MCF 10A (cell line): ENCODE measurements around the gene PROKR2. TPM values are rescaled to one million over a fixed set of nuclear protein-coding genes. Genes with fewer than 3 reads are reported as not detected.

ENCODE experiments used
- BruUV-seq: library from RNA; stranded (reverse); fragments of 400-500 nt; replicated peaks from 2 replicates; lab custom pipeline; 2021; lab: Mats Ljungman, UMichigan
- CTCF ChIA-PET: fragments of 300-600 bp; sonication (Branson Sonifier 250); formaldehyde crosslinking; extraction: SDS; loops from one replicate; lab custom pipeline; 2021; ENCODE audit warnings: antibody characterized with exemption, inconsistent platforms; lab: Yijun Ruan, JAX
- POLR2A ChIA-PET: fragments of 300-600, 350-650 bp; sonication (Branson Sonifier 250); formaldehyde crosslinking; extraction: SDS; loops from one replicate; lab custom pipeline; 2020; ENCODE audit warnings: antibody characterized with exemption, inconsistent platforms; lab: Yijun Ruan, JAX
- DNase-seq: peaks from one replicate; pipeline ENCODE4 v3.0.0-alpha.2; 2018; ENCODE audit not compliant: unreplicated experiment
- H3K27ac Mint-ChIP-seq: one replicate; pipeline ENCODE4 v1.8.0; 2022; ENCODE audit warnings: mild to moderate bottlenecking, low read depth, mixed read lengths; ENCODE audit not compliant: unreplicated experiment
- H3K27me3 Mint-ChIP-seq: one replicate; pipeline ENCODE4 v1.8.0; 2022; ENCODE audit warnings: mixed read lengths; ENCODE audit not compliant: insufficient read depth, unreplicated experiment
- H3K36me3 Mint-ChIP-seq: one replicate; pipeline ENCODE4 v1.8.0; 2022; ENCODE audit warnings: mild to moderate bottlenecking, moderate library complexity, mixed read lengths; ENCODE audit not compliant: insufficient read depth, unreplicated experiment
- H3K4me1 Mint-ChIP-seq: one replicate; pipeline ENCODE4 v1.8.0; 2022; ENCODE audit warnings: mixed read lengths; ENCODE audit not compliant: insufficient read depth, unreplicated experiment
- H3K4me3 Mint-ChIP-seq: one replicate; pipeline ENCODE4 v1.8.0; 2022; ENCODE audit warnings: mild to moderate bottlenecking, moderate library complexity, mixed read lengths; ENCODE audit not compliant: unreplicated experiment
- H3K9me3 Mint-ChIP-seq: one replicate; pipeline ENCODE4 v1.8.0; 2022; ENCODE audit warnings: mixed read lengths; ENCODE audit not compliant: unreplicated experiment
- CTCF ChIP-seq: fragments of 200-600 bp; IDR thresholded peaks from one replicate; pipeline ENCODE4 v1.8.0; 2022; ENCODE audit warnings: antibody characterized with exemption, mild to moderate bottlenecking; ENCODE audit not compliant: unreplicated experiment
- intact Hi-C: fragments of 100-400 bp; cut with micrococcal nuclease; formaldehyde crosslinking; loops from 2 replicates; pipeline ENCODE4 v1.14.1; 2022
- total RNA-seq: library from RNA; stranded (reverse); gene quantifications from 2 replicates; pipeline ENCODE4 v1.2.3, GENCODE V29; 2022

PROKR2 gene
- total RNA-seq, 1 experiment from 2014 or later, result not detected

DNA sequence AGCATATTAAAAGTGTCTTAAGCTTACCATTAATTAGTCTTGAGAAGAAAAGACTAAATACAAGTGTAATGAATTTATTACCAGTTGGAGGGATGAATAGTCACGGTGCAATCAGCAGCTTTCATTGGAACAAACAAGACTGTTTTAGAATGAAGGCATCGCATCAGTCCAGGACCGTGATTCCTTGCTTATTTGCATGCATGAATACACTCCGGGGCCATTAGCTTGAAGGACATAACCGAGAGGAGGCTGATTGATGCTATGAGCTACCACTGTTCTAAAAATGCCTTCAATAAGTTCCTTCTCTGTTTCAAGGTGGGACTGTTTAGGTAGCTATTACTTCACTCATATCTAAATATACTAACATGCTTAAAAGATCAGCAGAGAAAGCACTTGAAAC lies 17.9 kb downstream of the PROKR2 start:
- DNase-seq, result no peak
- no peak for TF ChIP-seq CTCF
- intact Hi-C loops, result no loop called here
- CTCF ChIA-PET, result interaction anchor here (0.5 to 0.6 kb wide), 3 partner anchors 97 to 867 kb away, joined by 3 to 4 read pairs (median 4); no protein-coding TSS in a partner anchor
- no peak overlapping the region for H3K27ac Mint-ChIP-seq
- no peaks in the 10 kb centered on the region for H3K9me3 Mint-ChIP-seq
- peaks cover 4% of the 10 kb centered on the region for H3K36me3 Mint-ChIP-seq
- H3K27me3 Mint-ChIP-seq, result peaks cover 87% of the 10 kb centered on the region
- no peak overlapping the region for H3K4me3 Mint-ChIP-seq
- H3K4me1 Mint-ChIP-seq, result no peaks in the 10 kb centered on the region
- no TSS peak for BruUV-seq
- POLR2A ChIA-PET, result no interaction called here

GRCh38 chr20:5297280-5298004 lies 19.3 kb downstream of the PROKR2 start:
- Mint-ChIP-seq H3K36me3 (peaks cover 4% of the 10 kb centered on the region), H3K9me3 (no peaks in the 10 kb centered on the region), H3K27ac (no peak overlapping the region), H3K4me1 (no peaks in the 10 kb centered on the region), H3K4me3 (no peak overlapping the region), H3K27me3 (peaks cover 87% of the 10 kb centered on the region)
- no peak for TF ChIP-seq CTCF
- CTCF ChIA-PET, result interaction anchor here (1.2 to 1.5 kb wide), 3 partner anchors 92 to 151 kb away, joined by 3 to 4 read pairs (median 4); no protein-coding TSS in a partner anchor
- no TSS peak for BruUV-seq
- intact Hi-C loops, result no loop called here
- no peak for DNase-seq
- POLR2A ChIA-PET, result interaction anchor here (0.7 kb wide), 1 partner anchor 51 kb away, joined by 3 read pairs; no protein-coding TSS in a partner anchor

- intact Hi-C loops, result no loop called here
- Mint-ChIP-seq H3K27ac (no peak overlapping the region), H3K4me3 (no peak overlapping the region), H3K27me3 (peaks cover 100% of the 10 kb centered on the region), H3K9me3 (peaks cover 2% of the 10 kb centered on the region), H3K36me3 (no peaks in the 10 kb centered on the region), H3K4me1 (no peaks in the 10 kb centered on the region)
- no peak for DNase-seq
- CTCF ChIA-PET, result interaction anchor here (0.9 kb wide), 1 partner anchor 137 kb away, joined by 3 read pairs; no protein-coding TSS in a partner anchor
- TF ChIP-seq CTCF, result no peak
- BruUV-seq, result no TSS peak
- POLR2A ChIA-PET, result no interaction called here
Observed at GRCh38 chr20:5290596-5290995, 26.2 kb downstream of the PROKR2 start.

GRCh38 chr20:5282561-5282960 lies 34.2 kb downstream of the PROKR2 start:
- Mint-ChIP-seq H3K27me3 (peaks cover 85% of the 10 kb centered on the region), H3K36me3 (no peaks in the 10 kb centered on the region)
- CTCF ChIA-PET, result interaction anchor here (1.0 to 1.9 kb wide), 2 partner anchors 77 to 686 kb away, joined by 4 to 5 read pairs; no protein-coding TSS in a partner anchor

More at GRCh38 chr20:5282561-5282960, 34.2 kb downstream of the PROKR2 start:
- H3K27ac Mint-ChIP-seq, result no peak overlapping the region
- intact Hi-C loops, result no loop called here
- no TSS peak for BruUV-seq
- peaks cover 7% of the 10 kb centered on the region for H3K9me3 Mint-ChIP-seq
- H3K4me1 Mint-ChIP-seq, result no peaks in the 10 kb centered on the region
- no peak overlapping the region for H3K4me3 Mint-ChIP-seq
- TF ChIP-seq CTCF, result no peak
- POLR2A ChIA-PET, result interaction anchor here (0.6 to 0.8 kb wide), 2 partner anchors 14 to 49 kb away, joined by 3 read pairs; no protein-coding TSS in a partner anchor
- DNase-seq, result no peak
